Measurements from ENCODE around the gene JAKMIP3. TPM values are rescaled to one million over a fixed set of nuclear protein-coding genes. Genes with fewer than 3 reads are reported as not detected.

Gene JAKMIP3
- total RNA-seq, 1 donor from 2014 or later: 0.44 TPM

DNA sequence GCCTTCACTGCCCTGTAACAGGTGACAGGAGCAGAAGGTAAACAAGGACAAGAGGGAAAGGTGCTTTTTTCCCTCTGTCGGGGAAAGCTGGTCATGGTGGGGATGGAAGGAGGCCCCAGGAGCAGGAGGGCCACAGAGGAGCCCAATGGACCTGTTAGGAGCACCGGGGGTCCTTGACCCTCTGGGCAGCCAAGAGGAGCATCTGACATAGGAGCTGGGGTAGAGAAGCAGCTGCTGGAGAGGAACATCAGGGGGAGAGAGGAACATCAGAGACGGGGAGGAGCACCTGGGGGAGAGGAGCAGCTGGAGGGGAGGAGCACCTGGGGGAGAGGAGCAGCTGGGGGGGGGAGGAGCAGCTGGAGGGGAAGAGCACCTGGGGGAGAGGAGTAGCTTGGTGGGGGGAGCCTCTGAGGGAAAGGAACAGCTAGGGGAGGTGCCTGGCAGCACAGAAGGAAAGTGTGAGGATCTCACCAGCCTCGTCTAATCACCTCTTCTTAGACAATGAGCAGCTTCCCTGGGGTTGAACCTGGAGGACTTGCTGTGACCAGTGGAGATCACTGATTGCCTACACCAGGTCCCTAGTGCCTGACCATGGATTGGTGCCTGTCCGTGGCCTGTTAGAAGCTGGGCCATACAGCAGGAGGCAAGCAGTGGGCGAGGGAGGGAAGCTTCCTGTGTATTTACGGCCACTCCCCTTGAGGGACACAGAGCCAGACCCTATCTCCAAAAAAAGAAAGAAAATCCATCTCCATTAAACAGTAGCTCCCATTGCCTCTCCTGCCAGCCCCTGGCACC lies 37.6 kb downstream of the JAKMIP3 start:
- DNase-seq: no peak
- H3K4me1 Mint-ChIP-seq (ENCODE audit: low read depth, unreplicated experiment): no peaks in the 10 kb centered on the region
- H3K4me3 Mint-ChIP-seq (ENCODE audit: unreplicated experiment): no peak overlapping the region
- no peaks in the 10 kb centered on the region for H3K27me3 Mint-ChIP-seq (ENCODE audit: unreplicated experiment)
- H3K27ac Mint-ChIP-seq (ENCODE audit: unreplicated experiment): no peak overlapping the region
- H3K9me3 Mint-ChIP-seq (ENCODE audit: unreplicated experiment): no peaks in the 10 kb centered on the region
- H3K36me3 Mint-ChIP-seq (ENCODE audit: unreplicated experiment): no peaks in the 10 kb centered on the region
- no peak for TF ChIP-seq CTCF (IDR thresholded peaks at IDR 0.05; ENCODE audit: partially characterized antibody, unreplicated experiment)

- Mint-ChIP-seq H3K9me3 (ENCODE audit: unreplicated experiment) (no peaks in the 10 kb centered on the region), H3K4me3 (ENCODE audit: unreplicated experiment) (no peak overlapping the region), H3K4me1 (ENCODE audit: low read depth, unreplicated experiment) (no peaks in the 10 kb centered on the region), H3K36me3 (ENCODE audit: unreplicated experiment) (no peaks in the 10 kb centered on the region), H3K27ac (ENCODE audit: unreplicated experiment) (no peak overlapping the region), H3K27me3 (ENCODE audit: unreplicated experiment) (no peaks in the 10 kb centered on the region)
- TF ChIP-seq CTCF (IDR thresholded peaks at IDR 0.05; ENCODE audit: partially characterized antibody, unreplicated experiment): no peak
- DNase-seq: no peak
Measured at GRCh38 chr10:132104062-132104461, 38.3 kb downstream of the JAKMIP3 start.

GRCh38 chr10:132104471-132105301 lies 38.9 kb downstream of the JAKMIP3 start:
- DNase-seq: no peak
- Mint-ChIP-seq H3K4me1 (ENCODE audit: low read depth, unreplicated experiment) (no peaks in the 10 kb centered on the region), H3K36me3 (ENCODE audit: unreplicated experiment) (no peaks in the 10 kb centered on the region), H3K9me3 (ENCODE audit: unreplicated experiment) (no peaks in the 10 kb centered on the region), H3K4me3 (ENCODE audit: unreplicated experiment) (no peak overlapping the region), H3K27ac (ENCODE audit: unreplicated experiment) (no peak overlapping the region), H3K27me3 (ENCODE audit: unreplicated experiment) (no peaks in the 10 kb centered on the region)
- TF ChIP-seq CTCF (IDR thresholded peaks at IDR 0.05; ENCODE audit: partially characterized antibody, unreplicated experiment): no peak

GRCh38 chr10:132105302-132105995 lies 39.7 kb downstream of the JAKMIP3 start:
- Mint-ChIP-seq H3K27ac (ENCODE audit: unreplicated experiment) (no peak overlapping the region), H3K4me3 (ENCODE audit: unreplicated experiment) (no peak overlapping the region), H3K9me3 (ENCODE audit: unreplicated experiment) (no peaks in the 10 kb centered on the region), H3K36me3 (ENCODE audit: unreplicated experiment) (no peaks in the 10 kb centered on the region), H3K27me3 (ENCODE audit: unreplicated experiment) (no peaks in the 10 kb centered on the region), H3K4me1 (ENCODE audit: low read depth, unreplicated experiment) (no peaks in the 10 kb centered on the region)
- no peak for TF ChIP-seq CTCF (IDR thresholded peaks at IDR 0.05; ENCODE audit: partially characterized antibody, unreplicated experiment)
- no peak for DNase-seq
